GM21723 (cell line): ENCODE results near the gene HOXC4.

Experiments used
- ATAC-seq: cut with Tn5 transposase; IDR thresholded peaks from one replicate; pipeline ENCODE4 v1.9.1; 2021; ENCODE audit warnings: mild to moderate bottlenecking, moderate library complexity; ENCODE audit not compliant: unreplicated experiment

HOXC4 gene

DNA sequence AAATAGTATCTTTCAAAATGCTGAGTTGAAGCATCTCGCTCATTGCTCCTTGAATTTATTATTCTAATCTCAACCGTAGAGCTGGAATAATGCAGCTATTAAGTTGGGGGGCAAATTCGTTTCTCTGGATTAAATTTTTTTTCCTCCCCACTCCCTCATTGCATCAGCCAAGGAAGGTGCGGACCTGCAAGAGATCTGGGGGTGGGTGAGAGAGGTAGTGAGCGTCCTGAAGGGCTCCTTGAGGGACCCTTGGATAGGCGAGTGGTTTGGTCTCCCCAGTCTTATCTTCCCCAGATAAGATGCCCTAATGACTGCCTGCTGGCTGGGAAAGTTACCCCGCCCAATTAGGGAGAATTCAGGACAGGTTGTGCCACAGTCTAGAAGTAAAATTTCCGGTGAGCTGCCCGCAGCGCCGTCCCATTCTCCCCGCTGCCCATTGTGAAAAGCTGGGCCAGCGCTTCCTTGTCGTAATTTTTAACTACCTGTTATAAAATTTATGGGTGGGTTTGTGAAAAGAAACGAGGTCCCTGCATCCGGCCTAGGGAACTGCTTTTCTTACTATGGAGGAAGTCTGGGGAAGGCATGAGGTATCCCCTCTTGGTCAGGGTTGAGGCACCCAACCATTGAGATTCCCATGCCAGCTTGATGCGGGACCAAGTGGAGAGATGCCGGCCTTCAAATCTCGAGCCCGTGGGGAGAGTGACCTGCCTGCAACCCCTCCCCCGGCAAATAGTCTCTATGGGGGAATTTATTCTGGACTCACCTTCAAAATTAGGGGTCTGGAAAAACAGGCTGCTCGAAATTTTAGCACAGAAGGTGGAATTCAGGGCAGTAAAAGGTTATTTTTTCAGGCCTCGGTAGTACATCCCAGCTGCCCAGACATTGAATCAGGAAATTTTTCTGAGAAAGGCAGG lies 38.4 kb upstream of the HOXC4 start:
- ATAC-seq = no peak

DNA sequence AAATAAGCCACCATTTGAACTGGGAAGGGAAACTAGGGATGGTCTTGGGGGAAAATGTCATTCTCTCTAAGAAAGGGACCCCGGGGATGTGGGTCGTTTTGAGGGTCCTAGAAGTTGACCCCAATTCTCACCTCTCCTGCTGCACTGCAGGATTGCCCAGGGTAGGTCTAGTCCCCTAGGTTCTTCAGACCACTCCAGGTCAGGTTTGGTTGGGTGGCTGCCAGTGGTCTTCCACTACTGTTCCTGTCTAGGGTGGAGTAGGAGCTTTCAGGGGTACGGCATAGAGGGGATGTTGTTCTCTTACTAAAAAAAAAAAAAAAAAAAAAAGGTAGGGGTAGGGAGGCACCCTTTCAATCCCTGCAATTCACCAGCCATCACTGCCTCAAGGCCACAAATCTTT lies 37.6 kb upstream of the HOXC4 start:
- ATAC-seq = no peak

DNA sequence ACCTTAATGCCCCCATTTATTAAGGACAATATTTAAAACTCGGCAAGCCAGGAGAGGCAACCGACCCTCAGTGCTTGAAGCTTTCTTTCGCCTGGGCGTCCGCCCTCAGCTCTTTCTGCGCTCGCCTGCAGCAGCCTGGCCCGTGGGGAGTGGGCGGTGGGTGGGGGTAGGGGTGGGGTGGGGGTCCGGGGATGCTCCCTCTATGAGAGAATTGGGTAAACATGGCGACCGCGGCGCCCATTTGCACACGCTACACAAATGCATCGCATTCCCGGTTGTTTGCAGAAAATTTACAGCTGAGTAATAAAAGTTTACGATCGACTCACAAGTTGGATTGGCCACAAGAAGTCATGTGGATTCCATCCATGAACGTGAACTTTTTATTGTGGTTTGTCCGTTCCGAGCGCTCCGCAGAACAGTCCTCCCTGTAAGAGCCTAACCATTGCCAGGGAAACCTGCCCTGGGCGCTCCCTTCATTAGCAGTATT lies 37.1 kb upstream of the HOXC4 start:
- ATAC-seq = no peak

DNA sequence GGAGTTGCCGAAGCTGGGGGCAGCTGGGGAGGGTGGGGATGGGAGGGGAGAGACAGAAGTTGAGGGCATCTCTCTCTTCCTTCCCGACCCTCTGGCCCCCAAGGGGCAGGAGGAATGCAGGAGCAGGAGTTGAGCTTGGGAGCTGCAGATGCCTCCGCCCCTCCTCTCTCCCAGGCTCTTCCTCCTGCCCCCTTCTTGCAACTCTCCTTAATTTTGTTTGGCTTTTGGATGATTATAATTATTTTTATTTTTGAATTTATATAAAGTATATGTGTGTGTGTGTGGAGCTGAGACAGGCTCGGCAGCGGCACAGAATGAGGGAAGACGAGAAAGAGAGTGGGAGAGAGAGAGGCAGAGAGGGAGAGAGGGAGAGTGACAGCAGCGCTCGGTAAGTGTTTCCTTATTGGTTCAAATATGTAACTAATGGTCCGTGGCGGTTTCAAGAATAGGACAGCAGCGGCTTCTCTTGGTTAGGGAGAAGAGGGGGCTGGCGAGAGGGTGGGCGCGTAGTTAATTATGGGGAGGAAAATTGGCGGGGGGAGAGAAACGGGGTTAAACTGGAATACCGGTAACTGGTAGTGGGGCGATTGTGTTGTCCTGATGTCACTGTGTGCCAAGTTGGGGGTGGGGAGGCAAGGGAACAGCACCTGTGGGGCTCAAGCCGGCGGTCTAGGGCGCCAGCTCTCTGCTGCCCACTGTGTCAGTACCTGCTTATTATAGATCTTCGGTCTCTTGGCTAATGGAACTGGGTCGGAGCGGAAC lies 36.4 kb upstream of the HOXC4 start:
- peak; percentile 37 for ATAC-seq

DNA sequence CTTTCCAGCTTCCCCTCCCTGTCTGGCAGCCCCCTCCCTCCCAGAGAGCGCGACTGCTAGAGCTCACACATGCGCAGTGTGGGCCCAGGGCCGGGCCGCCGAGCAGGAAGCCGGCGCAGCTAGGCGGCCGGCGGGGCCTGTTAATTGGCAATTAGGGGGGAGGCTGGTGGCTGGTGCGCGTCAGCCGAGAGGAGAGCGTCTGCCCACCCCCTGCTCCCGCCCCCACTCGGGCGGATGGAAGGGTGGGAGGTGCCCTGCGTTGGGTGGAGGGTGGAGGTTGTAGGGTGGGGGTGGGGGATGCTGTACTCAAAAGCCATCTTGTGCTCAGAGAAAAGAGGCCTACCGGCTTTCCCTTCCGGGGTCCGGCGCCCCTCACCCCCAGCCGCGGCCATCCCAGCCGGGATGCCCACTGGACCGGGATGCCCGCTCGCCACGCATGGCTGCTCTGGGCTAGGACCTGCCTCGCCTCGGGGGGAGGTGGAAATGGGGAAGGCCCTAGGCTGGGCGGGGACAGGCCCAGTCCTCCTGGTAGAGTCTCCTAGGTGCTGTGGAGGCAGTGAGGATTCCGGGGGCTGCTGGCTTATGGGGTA lies 35.7 kb upstream of the HOXC4 start:
- peak; percentile 86 for ATAC-seq

DNA sequence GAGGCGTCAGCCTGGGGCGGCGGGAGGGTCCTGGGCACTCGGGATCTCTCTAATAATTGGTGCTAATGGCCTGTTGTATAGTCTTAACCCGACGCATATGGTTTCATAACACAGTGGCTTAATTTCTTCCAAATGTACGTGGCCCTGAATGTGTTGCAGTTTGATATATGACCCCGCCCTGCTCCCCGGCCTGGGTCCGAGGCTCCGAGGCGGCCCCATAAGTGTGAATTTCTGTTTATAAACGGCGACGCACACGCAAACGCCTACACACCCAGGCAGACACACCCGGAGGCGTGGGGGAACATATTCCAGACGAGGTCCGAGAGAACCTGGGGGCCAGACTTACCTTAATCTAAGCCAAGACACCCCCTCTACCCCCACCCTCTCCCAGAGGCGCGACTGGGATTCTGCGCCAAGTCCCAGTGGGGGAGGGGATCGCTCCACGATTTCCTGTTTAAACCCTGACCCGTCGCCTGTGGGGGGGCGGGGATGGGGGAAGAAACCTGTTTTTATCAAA lies 35.1 kb upstream of the HOXC4 start:
- ATAC-seq = no peak

DNA sequence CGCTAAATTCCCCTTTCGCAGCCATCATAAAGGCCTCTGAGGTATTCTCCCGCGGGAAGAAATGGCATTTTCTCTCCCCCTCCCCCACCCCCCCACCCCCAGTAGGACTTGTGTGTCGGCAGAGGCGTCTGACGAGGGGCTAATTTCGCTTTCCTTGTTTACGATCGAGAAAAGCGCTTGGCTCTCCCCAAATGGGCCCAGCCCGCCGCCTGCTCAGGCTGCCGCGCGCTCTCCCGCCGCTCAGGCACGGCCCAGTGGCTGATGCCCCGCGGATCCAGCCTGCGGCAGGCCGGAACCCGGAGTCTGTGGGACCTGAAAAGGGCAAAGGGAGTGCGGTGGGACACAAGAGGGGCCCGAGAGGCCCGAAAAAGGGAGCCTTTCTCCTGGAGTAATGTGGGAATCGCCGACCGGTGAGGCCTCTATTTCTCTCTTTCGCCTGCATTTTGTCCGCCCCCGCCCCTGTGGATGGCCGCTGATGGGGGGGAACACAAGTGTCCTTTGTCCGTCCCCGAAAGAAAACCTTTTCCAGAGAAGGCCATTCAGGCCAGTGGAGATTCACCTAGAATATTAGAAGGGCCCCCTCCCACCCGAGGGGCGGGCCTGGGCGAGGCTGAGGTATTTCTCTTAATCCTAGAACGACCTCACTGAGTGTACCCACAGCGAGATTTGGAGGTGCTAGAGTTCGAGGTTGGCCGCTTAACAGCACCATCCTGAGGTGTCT lies 34.4 kb upstream of the HOXC4 start:
- no peak for ATAC-seq

DNA sequence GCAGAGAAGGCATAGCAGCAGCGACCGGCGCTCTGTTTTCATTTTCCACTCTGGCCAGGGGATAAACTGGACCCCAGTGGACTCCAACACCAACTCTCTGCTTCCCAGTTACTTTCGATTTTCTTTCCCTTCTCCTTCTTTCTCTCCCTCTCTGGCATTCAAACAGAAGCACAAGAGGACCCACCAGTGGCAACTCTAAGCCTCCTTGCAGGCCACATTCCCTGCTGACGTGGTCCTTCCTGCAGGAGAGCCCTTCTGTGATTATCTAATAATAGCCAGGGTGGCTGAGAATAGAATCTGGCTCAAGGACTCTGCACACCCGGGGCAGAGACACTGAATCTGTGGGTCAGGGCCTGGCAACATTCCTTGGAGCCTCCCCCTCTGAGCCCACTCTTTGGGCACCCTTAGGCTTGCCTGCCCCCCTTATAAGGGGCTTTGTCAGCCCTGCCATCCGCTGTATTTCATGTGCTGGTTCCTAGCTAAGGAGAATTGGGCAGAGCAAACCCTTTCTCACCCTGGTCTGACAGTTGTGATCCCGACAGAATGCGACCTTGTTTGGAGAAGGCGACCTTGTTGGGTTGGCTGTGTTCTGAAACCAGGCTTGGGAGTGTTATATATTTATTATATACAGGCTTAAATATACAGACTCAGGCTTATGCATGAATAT lies 33.6 kb upstream of the HOXC4 start:
- ATAC-seq = no peak

DNA sequence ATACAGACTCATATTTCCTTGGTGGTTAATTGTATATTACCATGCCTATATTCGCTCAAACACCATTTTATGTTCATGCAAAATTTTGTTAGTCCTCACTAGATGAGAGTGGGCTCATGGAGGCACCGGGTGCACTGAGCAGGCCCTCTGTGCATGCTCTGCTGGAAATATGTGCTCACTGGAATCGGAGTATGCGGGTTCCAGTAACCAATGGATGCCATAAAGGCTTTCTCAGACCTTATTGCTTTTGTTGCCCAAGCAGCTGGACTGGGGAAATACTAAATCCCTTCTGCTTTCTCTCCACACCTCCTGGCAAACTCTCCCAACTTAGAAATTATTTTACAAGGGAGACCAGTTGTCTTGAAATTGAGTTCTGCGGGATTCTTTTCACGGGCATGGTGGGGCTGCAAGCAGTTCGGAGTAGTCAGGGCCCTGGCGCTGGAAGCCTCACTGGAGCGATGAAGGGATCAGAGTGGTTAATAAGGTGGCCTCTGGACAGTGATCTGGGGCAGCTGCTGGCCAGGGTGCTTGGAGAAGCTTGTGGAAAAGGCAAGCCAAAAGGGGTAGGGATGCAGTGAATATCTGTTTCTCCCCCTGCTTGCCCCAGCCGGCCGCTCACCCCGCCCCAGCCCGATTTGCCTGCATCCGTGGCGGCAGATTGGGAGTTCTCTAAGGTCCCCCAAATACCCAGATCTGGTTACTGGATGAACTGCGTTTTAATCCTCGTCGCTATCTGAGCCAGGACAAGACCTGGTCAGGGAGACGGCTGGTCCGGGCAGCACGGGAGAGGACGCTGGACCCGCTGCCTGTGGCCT lies 32.8 kb upstream of the HOXC4 start:
- no peak for ATAC-seq

DNA sequence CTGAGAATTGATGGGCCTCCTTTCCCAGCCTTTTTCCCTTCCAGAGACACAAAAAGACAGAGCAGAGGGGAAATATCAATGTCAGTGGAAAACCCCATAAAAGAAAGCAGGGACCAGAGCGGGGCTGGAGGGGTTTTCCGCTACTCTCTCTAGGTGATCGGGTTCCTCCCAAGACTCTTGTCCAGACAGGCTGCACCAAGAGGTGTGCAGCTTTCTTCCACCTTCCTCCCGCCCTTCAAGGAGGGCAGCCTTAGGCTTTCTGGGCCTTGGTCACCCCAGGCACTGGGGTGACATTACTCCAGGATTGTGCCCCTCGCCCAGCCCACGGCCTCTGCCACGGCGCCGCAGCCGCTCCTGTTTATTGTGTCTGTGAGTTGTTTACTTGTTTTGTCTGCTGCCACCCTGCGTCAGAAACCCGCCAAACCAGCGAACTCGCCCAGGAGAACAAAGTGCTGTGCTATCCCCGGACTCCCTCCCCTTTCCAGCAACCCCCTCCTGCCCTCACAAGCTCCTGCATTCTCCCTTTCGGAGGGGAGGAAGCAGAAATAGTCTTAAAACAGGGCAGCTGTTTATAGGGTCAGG lies 32.1 kb upstream of the HOXC4 start:
- ATAC-seq = peak; percentile 38

DNA sequence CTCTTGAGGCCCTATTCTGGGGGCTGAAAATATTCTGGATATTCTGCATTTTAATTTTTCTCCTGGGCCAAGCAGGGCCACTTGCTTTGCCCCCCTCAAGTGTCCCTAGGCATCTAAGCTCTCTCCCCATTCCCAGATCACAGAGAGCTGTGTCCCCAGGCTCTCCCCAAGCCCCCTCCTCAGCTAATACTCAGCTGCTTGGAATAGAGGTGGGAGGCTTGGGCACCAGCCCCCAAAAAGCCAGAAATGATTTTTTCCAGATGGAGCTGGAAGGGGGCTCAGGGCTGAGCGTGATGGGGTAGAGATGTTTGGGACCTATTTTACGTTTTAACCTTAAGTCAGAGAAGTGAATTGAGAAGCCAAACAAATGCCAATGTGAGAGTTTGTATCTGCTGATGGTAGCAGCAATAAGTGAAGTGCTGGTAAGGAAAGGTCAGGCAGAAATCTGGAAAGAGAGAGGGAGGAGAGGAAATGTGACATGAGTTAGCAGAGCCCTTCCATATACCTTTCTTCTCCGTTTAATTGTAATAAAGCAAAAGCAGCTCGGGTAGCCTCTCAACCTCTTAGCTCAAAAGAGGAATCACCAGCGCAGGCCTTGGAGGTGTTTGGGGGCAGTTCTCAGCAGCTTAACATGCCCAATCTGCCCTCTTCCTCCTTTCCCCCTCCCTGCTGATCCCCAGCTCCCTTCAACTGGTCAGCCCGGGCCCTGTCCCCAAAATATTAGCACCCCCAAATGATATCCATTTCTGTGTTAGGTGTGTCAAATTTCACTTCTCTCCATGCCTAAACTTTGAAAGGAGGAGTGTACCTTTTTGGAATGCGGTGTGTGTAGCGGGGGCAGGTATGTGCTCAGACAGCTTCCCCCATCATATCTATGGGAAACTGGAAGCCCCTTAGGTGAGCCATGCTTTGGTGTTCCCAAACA lies 30.4 kb upstream of the HOXC4 start:
- ATAC-seq = no peak

DNA sequence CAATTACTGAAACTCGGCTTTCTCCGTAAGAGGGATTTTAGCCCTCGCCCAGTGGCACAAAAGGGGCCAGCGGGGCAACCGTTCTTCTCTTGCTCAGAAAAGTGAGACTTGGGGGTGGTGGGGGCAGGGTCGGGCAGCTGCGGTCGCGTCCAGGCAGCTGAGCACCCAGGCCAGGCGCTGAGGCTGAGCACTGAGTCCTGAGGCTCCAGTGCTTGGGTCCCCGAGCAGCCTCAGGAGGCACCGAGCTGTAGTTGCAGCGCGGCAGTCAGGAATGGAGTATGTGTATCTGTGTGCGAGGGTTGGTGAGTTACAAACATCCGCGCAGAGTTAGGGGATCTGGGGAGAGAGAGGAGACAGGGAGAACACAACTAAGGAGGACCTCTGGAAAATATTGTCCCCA lies 29.5 kb upstream of the HOXC4 start:
- no peak for ATAC-seq

DNA sequence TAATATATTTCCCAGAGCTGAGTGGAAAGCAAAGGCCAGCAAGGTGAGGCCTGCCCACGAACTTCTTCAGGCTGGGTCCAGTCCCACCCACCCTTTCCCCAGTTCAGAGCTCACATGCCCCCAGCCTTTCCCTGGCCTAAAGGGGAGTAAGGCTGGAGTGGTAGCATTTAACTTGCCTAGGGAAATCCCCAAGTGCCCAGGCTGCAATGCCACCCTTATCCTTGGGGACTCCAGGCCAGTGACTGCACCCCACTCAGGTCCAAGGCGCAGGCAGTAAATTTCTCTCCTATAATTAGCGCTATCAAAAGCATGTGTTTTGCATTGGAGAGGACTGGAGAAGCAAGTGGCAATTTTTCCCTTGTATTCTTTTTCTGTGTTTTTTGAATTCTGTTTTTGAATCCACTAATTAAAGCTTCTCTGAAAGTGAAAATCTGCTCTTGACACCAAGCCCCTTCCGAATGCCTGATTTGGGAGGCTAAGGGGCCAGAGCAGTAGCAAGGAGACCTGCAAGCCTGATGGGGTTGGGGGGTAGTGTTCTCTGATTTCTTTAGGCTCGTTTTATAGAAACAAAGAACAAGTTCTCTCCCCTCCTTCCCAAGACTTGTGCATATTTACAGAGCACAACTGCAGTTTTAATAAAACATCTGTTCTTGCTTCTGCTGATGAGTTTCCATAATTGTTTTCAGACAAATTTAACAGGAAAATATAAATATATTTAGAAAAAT lies 28.9 kb upstream of the HOXC4 start:
- no peak for ATAC-seq

DNA sequence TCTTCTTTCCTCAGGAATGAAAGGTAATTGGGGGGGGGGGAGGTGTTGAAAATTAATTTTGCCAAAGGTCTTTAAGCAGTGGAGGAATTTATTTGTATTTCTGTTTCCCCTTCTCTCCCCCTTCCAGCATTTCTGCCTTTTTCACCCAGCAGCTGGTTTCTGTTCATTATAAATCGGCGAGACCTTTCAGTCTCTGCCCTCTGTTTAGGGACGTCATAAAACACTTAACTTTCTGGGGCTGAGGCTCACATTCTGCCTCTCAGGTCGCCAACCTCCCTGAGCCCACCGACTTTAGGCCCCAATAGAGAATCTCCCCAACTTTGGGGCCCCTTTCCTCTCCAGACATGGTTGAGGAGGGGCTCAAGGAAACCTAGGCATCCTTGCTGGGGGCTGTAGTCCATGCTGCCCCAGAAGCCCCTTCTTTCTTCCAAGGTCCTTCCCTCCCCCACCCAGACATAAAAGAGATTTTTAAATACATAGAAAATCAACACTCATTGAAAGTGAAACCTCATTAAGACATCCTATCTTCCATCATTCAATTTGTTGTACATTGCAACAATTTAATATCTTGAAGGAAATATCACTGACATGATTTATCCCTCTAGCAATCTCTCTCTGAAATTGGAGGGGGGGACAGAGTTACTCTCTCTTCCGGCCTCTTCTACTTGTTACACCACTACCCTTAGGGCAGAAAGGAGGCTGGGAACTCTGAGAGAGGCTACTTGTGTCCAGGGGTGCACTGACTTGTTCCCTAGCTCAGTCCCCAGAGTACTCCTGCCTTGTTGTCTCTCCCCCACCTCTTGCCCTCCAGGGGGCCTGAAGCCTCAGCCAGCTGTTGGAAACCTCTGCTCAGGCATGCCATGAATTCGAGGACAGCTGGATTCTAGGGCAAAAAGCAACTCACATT lies 27.9 kb upstream of the HOXC4 start:
- no peak for ATAC-seq

DNA sequence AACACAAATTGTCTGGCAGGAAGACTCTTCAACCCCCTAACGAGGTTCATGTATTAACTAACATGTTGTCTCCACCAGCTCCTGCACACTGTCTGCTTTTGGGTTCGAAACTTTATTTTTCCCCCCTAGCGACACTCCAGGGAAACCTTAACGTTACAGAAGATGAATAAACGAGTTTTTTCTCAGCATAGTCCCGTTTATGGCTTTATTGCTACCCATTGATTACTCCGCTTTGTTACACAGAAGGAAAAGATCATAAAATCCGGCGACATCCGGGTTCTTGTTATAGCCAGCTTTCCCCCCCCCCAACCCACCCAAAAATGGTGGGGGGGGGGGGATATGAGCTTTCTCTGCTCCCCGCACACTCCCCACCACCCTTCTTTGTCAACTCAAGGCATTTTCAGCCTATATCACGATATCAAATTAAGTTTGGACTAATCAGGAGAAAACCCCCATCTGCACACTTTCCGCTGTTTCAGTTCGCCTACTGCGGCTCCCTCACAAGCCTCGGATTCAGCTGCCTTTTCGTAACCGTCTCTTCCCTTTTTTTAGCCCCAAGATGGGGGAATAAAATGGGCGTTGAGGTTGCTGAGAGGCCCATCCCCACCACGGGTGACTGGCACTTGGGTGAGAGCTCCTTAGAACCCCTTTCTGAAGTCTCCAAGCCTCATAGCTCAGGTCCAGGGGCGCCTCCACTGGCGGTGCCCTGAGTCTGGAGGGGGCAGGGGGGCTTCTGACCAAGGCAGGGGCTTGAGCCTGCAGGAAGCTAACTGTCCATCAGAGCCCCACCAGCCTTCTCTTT lies 26.8 kb upstream of the HOXC4 start:
- ATAC-seq = no peak

DNA sequence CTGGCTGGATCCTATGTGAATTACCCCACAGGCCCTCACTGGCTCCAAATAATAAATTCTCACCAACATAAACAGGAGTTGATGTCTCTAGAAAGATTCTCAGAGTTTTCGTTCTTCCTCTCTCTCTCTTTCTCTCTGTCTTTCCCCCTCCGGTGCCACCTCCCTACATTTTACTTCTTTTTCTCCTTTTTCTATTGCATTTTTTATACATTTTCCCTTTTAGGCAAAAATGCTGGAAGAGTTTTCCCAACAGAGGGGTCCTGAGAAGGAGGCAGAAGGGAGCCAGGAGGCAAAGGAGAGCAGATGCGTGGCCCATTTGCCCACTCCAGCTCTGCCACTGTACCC lies 26.2 kb upstream of the HOXC4 start:
- no peak for ATAC-seq
